AG10803 (cell line): ENCODE data around the gene ABHD16A.
"Not testable (repeated sequence)": the region's sequence is repeated elsewhere in the genome, so short reads cannot be mapped to it uniquely, and the experiment has no call there.

Source experiments
- DNase-seq: peaks from one replicate; pipeline ENCODE4 v3.0.0; 2010; ENCODE audit warnings: low read depth
- H3K4me3 ChIP-seq: 2 replicates; pipeline ENCODE4 v1.5.1; 2011; ENCODE audit warnings: mild to moderate bottlenecking, low read length, control low read depth
- CTCF ChIP-seq: conservative IDR thresholded peaks from 2 replicates; pipeline ENCODE4 v1.5.1; 2011; ENCODE audit warnings: mild to moderate bottlenecking, low read length, control low read depth, inconsistent platforms

Gene ABHD16A

GRCh38 chr6:31711233-31711632 is 8.1 kb upstream of the ABHD16A start:
- H3K4me3 ChIP-seq = no peak overlapping the region
- TF ChIP-seq CTCF = no peak
- no peak for DNase-seq

GRCh38 chr6:31710523-31711219 is 7.5 kb upstream of the ABHD16A start:
- TF ChIP-seq CTCF = no peak
- no peak overlapping the region for H3K4me3 ChIP-seq

DNA sequence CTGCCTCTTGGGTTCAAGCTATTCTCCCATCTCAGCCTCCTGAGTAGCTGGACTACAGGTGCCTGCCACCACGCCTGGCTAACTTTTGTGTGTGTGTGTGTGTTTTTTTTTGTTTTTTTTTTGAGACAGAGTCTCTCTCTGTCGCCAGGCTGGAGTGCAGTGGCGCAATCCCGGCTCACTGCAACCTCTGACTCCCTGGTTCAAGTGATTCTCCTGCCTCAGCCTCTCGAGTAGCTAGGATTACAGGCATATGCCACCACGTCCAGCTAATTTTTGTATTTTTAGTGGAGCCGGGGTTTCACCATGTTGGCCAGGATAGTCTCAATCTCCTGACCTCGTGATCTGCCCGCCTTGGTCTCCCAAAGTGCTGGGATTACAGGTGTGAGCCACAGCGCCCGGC is 6.0 kb upstream of the ABHD16A start:
- not testable (repeated sequence) for H3K4me3 ChIP-seq, DNase-seq

More at GRCh38 chr6:31710523-31711219, 7.5 kb upstream of the ABHD16A start:
- no peak for DNase-seq

GRCh38 chr6:31708224-31708623 is 5.1 kb upstream of the ABHD16A start:
- H3K4me3 ChIP-seq = no peak overlapping the region
- DNase-seq = no peak
- no peak for TF ChIP-seq CTCF

DNA sequence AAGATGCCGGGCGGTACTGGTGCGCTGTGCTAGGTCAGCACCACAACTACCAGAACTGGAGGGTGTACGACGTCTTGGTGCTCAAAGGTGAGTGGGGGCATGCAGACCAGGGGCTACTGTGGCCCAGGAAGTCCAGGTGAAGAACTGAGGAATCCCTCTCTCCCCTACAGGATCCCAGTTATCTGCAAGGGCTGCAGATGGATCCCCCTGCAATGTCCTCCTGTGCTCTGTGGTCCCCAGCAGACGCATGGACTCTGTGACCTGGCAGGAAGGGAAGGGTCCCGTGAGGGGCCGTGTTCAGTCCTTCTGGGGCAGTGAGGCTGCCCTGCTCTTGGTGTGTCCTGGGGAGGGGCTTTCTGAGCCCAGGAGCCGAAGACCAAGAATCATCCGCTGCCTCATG is 4.6 kb upstream of the ABHD16A start:
- DNase-seq = no peak
- no peak for TF ChIP-seq CTCF
- H3K4me3 ChIP-seq = no peak overlapping the region

GRCh38 chr6:31706599-31706998 is 3.5 kb upstream of the ABHD16A start, which contains the start of gene LY6G6F:
Gene LY6G6F (plus strand): TSS chr6:31706866. CDS start chr6:31706907, 41 bp downstream.
- no peak within 1 kb of the TSS for H3K4me3 ChIP-seq
- DNase-seq = no peak
- TF ChIP-seq CTCF = no peak

GRCh38 chr6:31705931-31706330 is 2.8 kb upstream of the ABHD16A start:
- no peak for TF ChIP-seq CTCF
- no peak overlapping the region for H3K4me3 ChIP-seq
- no peak for DNase-seq
